NK-92 (cell line): Measurements from ENCODE around the gene CNIH4.
"Not testable (repeated sequence)": the region's sequence is repeated elsewhere in the genome, so short reads cannot be mapped to it uniquely, and the experiment has no call there.

Source experiments
- DNase-seq: peaks from one replicate; lab custom pipeline; 2025; ENCODE audit not compliant: unreplicated experiment; lab: John Stamatoyannopoulos, UW

Gene CNIH4

GRCh38 chr1:224348137-224348536, 8.5 kb upstream of the CNIH4 start:
- no peak for DNase-seq

GRCh38 chr1:224349716-224350115, 7.0 kb upstream of the CNIH4 start:
- DNase-seq, result not testable (repeated sequence)

- not testable (repeated sequence) for DNase-seq
These were observed 4.1 kb upstream of the CNIH4 start for GRCh38 chr1:224352436-224353085.

- DNase-seq, result no peak
These were observed 2.4 kb upstream of the CNIH4 start for GRCh38 chr1:224353975-224354925.

GRCh38 chr1:224357626-224358124, 996 bp downstream of the CNIH4 start:
- DNase-seq, result no peak

GRCh38 chr1:224358237-224358636, 1.6 kb downstream of the CNIH4 start:
- DNase-seq, result no peak

GRCh38 chr1:224359207-224359606, 2.5 kb downstream of the CNIH4 start:
- no peak for DNase-seq

- no peak for DNase-seq
These were observed 11.7 kb downstream of the CNIH4 start for GRCh38 chr1:224368409-224368808.

- DNase-seq, result no peak
These were observed 16.4 kb downstream of the CNIH4 start for GRCh38 chr1:224373008-224373590.

- DNase-seq, result no peak
These were observed 18.4 kb downstream of the CNIH4 start for GRCh38 chr1:224375059-224375458.

- DNase-seq, result no peak
These were observed 21.0 kb downstream of the CNIH4 start for GRCh38 chr1:224377676-224378006.

- no peak for DNase-seq
These were observed 22.4 kb downstream of the CNIH4 start for GRCh38 chr1:224378855-224379631.

GRCh38 chr1:224380003-224380402, 23.3 kb downstream of the CNIH4 start:
- DNase-seq, result no peak

GRCh38 chr1:224381880-224382548, 25.3 kb downstream of the CNIH4 start:
- DNase-seq, result no peak

GRCh38 chr1:224383218-224383617, 26.5 kb downstream of the CNIH4 start:
- no peak for DNase-seq

- DNase-seq, result no peak
These were observed 30.7 kb downstream of the CNIH4 start for GRCh38 chr1:224387302-224387912.

GRCh38 chr1:224387943-224388342, 31.3 kb downstream of the CNIH4 start:
- DNase-seq, result no peak

GRCh38 chr1:224390517-224390916, 33.8 kb downstream of the CNIH4 start:
- DNase-seq, result no peak

- DNase-seq, result no peak
These were observed 36.0 kb downstream of the CNIH4 start for GRCh38 chr1:224392411-224393249.
